ENCODE measurements around the gene NDP. TPM values are rescaled to one million over a fixed set of nuclear protein-coding genes. Genes with fewer than 3 reads are reported as not detected.

NDP gene
- total RNA-seq, 1 donor from 2014 or later, result 0.29 TPM

GRCh38 chrX:43899878-43900815 is 73.0 kb downstream of the NDP start:
- no peaks in the 10 kb centered on the region for H3K27me3 Mint-ChIP-seq (ENCODE audit: low read depth)
- no peaks in the 10 kb centered on the region for H3K4me1 Mint-ChIP-seq
- no peaks in the 10 kb centered on the region for H3K36me3 Mint-ChIP-seq
- no peak overlapping the region for H3K4me3 Mint-ChIP-seq
- no peak for DNase-seq (ENCODE audit: low spot score in 2 of 2, unreplicated experiment in 2 of 2)
- no peak for TF ChIP-seq CTCF (IDR thresholded peaks at IDR 0.05; ENCODE audit: unreplicated experiment)
- no peak overlapping the region for H3K27ac Mint-ChIP-seq
- H3K9me3 Mint-ChIP-seq, result peaks cover 22% of the 10 kb centered on the region

Other genes starting within 250 kb of the NDP start
- gene MAOB, start 90.9 kb downstream of the NDP start, total RNA-seq, result 0.44 to 0.65 TPM (median 0.57 TPM) in 3 replicates

All from mesothelial cell of epicardium (in vitro differentiated cells).